Activated CD4-positive, CD25-positive, alpha-beta regulatory T cell treated with anti-CD3 and anti-CD28 coated beads, Interleukin-2, amount 50 U/mL, for 16 hours (primary cell): ENCODE data around the gene KMT5C.

Experiments
- DNase-seq: peaks from one replicate; pipeline ENCODE4 v3.0.0-alpha.2; 2020; ENCODE audit warnings: low read depth, low spot score

Gene KMT5C

DNA sequence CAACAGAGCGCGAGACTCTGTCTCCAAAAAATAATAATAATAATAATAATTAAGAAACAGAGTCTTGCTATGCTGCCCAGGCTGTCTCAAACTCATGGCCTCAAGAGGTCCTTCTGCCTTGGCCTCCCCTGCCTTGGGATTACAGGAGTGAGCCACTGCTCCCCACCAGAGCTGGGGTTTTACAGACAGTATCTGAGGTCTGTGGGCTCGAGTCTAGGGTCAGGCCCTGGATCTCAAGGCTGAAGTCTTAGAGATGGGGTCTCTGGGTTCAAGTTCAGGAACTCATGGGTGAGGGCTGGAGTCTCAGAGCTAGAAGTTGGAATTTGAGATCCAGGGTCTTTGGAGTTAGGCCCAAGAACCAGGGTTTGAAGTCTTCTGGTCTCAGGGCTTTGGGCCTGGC, 27.1 kb downstream of the KMT5C start:
- DNase-seq = no peak

DNA sequence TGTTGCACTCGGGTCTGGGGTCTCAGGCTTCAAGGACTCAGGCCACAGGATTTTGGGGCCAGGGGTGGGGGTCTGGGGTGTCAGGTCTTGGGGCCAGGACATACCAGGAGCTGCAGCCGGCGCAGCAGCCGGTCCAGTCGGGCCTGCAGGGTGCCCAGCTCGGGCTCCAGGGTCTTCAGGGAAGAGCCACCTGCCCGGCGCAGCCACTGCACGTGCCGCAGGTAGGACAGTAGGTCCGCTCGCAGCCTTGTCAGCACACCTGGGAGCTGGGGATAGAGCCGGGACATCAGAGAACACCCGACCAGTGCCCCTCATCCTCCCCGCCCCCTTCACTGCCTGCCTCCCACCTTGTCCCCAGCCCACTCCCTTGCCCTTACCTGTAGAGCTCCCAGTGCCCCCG, 28.4 kb downstream of the KMT5C start:
- DNase-seq = no peak

GRCh38 chr19:55368701-55369563, 29.3 kb downstream of the KMT5C start:
- DNase-seq = no peak

DNA sequence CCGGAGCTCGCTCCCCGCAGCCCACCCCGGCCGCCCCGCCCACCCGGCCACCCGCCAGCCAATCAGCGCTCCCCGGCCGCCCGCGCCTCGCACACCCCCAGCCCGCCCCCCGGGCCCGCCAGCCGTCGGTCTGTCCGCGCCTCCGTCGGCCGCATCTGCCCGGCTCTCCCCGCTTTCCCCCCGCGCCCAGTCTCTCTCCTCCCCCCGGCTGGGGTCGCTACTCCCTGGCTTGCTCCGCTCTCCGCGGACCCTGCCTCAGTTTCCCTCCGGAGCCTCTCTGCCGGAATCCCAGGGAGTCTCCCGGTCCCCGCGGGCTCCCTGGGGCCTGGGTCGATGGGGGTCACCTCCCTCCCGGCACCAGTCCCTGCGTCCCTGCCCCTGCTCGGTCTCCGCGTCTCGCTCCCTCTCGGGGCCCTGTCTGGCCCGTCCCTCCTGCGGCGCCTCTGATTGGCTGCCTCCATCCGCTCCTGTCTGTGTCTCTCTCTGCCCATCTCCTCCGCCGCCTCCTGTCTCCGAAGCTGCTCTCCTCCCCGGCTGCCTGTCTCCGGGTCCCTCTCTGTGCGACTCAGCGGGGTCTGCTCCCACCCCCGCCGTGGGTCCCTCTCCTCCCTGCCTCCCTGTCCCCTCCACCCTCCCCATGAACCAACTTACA, 30.1 kb downstream of the KMT5C start:
- no peak for DNase-seq

DNA sequence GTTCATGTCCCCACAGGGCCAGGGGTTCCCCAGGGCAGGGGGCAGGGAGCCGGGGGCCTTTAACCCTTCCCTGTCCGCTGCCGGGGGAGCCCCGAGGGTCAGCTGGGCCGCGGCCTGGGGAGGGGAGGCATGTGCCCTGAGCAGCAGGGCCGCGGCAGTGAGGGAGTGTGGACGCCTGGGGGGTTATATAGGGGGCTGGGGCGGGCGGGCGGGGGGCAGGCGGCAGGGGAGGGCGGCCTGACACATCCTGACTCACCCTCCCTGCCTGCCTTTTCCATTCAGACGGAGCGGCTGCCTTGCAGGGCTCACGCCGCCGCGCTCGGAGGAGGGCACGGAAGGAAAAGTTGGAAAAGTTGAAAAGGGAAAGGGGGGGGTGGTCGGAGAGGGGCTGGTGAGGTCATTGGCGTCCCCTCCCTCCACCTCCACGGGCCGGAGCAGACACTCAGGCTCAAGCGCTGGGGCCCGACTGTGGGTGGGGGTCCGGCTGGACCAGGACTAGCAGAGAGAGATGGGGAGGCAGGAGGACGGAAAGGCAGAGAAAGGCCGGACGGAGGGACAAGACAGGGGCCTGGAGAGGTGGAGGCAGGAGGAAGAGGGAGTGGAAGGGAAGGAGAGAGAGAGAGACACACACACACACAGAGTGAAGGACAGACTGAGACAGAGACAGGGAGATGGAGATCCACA, 30.8 kb downstream of the KMT5C start, which contains the start of gene IL11:
IL11 (minus strand) TSS at position 159 of the 684 bp plus-strand sequence; CDS start at position 6, 153 bp downstream.
- no peak for DNase-seq

DNA sequence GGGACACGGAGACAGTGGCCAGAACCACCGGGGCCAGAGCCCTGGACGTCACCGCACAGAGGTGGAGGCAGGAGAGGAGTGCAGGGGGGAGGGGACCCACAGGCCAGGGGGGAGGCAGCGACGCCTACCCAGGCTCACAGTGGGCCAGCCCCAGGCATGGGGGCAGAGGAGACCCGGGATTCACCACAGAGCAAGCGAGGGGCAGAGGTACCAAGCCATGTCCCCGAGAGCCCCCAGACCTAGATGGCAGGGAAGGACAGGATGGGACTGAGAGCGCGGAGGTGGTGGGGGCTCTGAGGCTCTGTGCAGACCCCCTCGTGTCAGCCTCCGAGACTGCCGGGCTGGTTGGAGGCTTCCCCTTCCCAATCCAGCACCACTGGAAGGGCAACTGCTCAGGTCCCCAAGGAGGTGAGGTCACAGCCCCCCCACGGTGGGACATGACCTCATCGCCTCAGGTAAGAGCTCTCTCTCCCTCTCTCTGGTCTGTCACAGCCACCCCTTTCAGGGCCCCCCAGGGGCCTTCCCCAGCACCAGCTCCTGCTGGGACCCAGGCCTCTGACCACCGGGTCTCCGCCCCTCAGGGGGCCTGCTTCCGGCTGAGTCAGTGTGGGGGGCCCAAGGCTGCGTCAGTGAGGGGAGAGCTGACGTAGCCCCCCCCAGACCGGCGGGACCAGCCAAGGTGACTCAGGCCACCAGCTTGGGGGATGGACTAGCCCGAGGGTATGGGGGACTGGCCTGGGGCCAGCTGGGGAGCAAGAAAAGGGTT, 32.8 kb downstream of the KMT5C start:
- no peak for DNase-seq

DNA sequence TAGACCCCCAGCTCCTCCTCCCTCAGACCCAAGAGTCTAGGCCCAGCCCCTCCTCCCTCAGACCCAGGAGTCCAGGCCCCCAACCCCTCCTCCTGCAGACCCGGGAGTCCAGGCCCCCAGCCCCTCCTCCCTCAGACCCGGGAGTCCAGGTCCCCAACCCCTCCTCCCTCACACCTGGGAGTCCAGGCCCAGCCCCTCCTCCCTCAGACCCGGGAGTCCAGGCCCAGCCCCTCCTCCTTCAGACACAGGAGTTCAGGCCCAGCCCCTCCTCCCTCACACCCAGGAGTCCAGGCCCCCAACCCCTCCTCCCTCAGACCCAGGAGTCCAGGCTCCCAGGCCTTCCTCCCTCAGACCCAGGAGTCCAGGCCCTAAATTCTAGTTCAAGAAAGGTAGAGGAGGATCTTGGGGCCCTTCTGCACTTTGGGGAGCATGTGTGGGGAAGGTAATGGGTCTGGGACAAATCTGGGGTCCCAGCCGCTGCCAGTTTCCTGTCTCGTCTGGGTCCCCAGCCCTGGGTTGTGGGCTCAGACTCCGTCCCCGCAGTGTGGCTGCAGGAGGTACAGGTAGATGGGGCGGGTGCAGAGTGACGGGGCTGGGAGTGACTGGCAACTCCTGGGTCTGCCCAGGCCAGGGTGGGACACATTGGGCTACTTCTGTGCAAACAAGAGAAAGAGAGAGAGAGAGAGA, 33.8 kb downstream of the KMT5C start:
- DNase-seq = no peak

DNA sequence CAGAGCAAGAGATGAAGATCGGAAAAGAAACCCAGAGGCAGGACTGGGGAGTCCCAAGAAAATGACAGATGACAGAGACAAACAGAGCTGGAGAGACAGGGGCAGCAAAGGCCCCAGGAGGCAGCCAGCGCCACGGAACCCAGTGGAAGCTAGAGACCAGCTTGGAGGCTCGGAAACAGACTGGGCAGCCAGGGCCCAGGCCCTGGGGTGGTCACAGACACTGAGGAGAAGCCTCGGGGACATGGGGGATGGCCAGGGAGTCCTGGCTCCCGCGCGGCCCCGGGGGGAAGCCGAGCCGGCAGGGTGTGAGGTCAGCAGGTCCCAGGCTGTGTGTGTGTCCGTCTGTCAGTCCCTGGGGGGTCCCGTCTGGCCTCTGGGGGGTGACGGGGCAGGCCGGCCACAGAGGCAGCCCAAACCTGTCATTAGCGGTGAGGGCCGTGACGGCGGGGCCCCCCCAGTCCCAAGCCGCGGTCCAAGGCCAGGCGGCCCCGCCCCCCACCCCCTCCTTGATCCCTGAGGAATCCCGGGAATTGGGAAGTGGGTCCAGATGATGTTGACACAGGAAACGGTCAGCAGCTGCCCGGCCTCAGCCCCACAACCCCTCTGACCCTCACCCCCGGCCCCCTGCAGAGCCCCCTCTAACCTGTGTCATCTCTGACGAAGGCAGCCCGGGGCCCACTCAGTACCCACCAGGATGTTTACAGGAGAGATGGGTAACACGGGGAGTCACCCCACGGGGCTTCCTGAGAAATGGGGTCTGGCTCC, 34.5 kb downstream of the KMT5C start:
- DNase-seq = no peak

DNA sequence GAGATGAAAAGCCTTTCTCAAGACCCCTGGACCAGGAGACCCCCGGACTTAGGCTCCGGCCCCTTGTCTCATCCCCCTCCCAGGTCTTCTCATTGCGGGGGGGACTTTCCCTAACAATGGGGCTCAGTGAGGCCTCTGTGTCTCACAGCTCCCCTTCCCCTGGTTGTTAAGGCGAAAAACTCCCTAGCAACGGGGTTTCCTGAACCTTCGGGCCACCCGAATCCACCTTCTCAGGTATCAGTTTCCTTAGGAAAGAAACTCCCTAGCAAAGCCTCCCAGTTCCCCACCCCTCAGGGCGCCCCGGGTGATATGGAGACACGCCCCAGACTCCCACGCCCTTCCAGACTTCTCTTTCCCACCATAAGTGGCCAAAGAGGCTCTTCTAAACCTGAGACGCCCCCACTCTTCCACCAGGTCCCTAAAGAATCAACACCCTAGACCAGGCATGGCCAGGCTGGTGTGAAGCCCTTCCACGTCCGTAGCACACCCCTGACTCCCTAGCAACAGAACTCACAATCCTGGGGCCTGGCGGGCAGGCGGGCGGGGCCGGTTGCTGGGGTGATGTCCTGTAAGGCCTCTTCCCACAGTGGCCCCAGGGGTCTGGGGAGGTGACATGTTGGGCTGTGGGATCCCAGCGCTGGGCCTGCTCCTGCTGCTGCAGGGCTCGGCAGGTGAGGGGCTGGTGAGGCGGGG, 36.7 kb downstream of the KMT5C start, which contains the start of gene TMEM190:
TMEM190 (plus strand) TSS at position 586 of the 693 bp plus-strand sequence; CDS start at position 614, 28 bp downstream.
- DNase-seq = no peak

- DNase-seq = no peak
Observed at GRCh38 chr19:55377356-55378131, 37.9 kb downstream of the KMT5C start.

GRCh38 chr19:55379174-55379573, 39.5 kb downstream of the KMT5C start:
- DNase-seq = no peak

DNA sequence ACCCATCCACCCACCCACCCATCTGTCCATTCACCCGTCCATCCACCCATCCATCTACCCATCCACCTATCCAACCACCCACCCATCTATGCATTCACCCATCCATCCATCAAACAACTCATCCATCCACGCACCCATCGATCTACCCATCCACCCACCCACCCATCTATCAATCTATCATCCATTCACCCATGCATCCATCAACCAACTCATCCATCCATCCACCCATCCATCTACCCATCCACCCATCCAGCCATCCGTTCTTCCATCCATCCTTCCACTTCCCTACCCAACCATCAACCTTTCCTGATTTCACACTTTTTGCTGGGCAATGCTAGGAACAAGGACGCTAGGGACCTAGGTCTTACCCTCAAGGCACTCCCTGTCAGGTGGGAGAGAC, 42.3 kb downstream of the KMT5C start:
- no peak for DNase-seq

- no peak for DNase-seq
Observed at GRCh38 chr19:55382522-55383054, 42.9 kb downstream of the KMT5C start.

DNA sequence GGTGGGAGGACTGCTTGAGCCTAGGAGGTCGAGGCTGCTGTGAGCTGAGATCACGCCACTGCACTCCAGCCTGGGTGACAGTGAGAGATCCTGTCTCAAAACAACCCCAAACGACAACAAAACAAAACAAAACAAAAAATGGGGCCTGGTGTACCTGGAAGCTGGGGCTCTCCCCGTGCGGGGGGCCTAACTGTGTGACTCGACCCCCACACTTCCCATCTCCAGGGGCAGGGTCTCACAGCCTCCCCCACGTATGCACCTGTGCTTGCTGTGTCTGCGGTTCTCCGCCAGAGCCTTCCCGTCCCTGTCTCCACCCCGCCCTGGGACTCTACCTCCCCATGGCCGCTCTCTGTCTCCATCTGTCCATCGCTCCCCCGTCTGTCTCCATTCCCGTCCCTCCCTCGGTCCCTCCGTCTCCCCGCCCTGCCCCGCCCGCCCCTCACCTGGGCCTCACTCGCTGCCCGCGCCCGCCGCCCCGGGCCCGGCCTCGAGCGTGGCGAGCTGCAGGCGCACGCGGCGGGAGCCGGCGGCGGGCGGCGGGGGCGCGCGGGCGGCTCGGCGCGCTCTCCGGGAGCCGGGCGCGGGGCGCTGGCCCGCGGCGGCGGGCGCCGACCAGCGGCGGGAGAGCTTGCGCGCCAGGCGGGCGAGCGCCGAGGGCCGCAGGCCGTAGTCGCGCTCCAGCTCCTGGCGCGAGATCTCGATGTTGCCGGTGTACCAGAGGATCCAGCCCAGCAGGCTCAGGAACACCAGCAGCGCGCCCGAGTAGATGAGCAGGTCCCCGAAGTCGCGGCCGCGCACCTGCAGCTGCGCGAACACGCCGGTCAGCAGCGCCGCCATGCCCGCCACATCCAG, 43.8 kb downstream of the KMT5C start:
- DNase-seq = no peak

DNA sequence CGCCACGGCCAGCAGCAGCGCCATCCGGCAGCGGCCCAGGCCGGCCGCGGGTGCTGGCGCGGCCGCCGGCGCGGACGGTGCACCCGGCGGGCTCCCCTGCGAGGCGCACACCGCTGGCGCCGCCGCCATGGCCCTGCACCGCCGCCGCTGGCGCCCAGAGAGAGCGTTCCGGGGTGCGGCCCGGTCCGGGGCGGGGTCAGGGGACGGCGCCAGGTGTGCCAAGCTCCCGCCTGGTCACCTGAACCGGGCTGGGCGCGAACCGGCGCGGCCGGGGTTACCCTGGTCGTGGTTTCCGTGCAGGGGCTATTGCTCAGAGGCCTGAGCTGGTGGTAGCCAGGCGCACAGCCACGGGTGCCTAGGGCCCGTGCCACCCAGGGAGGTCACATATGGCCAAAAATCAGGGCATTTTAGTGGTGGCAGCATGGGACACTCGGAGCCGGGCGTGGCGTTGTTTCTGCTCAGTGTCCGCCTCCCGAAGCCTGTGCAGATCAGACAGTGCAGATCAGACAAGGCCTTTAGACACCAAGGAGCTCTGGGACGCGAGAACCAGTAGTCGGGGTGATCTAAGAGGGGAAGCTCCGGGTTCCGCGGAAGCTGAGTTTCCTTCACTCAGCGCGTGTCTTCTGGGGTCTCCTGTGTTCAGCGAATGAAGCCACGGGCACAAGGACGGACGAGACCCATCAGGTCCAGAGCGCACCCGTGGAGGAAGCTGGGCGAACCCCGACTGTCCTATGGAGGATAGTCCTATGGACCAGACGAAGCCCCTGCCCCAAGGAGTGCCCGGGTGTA, 44.6 kb downstream of the KMT5C start, which contains the start of gene TMEM238:
TMEM238 (minus strand) TSS at position 162 of the 789 bp plus-strand sequence; CDS start at position 129, 33 bp downstream.
- DNase-seq = no peak

- peak; percentile 89 for DNase-seq
Observed at GRCh38 chr19:55384920-55385723, 45.4 kb downstream of the KMT5C start.
